Measurements from ENCODE around the gene ANKRD35. TPM values are rescaled to one million over a fixed set of nuclear protein-coding genes. Genes with fewer than 3 reads are reported as not detected.

The ANKRD35 gene
- total RNA-seq, 1 donor from 2014 or later: 0.77 TPM

DNA sequence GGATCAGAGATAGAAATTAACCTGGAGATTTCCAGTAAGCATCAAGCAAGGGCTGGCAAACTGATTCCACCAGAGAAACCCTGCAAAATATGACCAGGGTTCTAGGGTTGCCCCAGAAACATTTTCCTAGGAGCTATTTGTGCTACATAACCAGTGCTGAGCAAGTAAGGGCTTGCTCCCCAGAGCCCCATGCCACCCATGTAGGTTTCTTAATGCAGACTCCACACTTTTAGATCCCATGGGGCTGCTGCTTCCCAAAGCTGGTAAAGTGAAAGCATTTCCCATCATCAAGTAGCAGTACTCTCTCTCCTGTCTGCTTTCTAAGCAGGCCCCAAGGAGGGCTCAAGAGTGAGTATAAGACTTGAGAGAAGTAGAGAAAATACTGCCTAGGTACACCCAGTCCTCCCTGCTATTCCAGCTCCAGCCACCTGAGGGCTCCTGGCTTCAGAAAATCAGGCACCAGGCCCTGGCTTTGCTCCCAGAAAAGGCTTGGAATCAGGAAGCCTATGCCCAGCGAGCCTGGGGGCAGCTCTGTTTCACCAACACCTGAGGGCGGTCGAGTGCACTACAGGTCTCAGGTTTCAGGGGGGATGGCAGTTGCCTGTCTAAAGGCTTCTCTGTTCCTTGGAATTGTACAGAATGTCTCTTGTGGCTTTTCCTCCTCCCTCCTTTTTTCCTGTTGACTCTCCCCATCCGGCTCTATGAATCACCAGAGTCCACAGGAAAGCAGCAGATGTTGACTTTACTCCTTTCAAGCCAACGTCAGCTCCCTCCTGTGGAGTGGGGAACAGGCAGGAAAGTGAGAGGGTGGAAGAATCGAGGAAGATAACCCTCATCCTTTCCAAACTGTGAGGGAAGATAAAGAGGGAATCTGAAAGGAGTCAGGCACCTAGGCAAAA lies 6.2 kb upstream of the ANKRD35 start:
- TF ChIP-seq, protein P1, sequence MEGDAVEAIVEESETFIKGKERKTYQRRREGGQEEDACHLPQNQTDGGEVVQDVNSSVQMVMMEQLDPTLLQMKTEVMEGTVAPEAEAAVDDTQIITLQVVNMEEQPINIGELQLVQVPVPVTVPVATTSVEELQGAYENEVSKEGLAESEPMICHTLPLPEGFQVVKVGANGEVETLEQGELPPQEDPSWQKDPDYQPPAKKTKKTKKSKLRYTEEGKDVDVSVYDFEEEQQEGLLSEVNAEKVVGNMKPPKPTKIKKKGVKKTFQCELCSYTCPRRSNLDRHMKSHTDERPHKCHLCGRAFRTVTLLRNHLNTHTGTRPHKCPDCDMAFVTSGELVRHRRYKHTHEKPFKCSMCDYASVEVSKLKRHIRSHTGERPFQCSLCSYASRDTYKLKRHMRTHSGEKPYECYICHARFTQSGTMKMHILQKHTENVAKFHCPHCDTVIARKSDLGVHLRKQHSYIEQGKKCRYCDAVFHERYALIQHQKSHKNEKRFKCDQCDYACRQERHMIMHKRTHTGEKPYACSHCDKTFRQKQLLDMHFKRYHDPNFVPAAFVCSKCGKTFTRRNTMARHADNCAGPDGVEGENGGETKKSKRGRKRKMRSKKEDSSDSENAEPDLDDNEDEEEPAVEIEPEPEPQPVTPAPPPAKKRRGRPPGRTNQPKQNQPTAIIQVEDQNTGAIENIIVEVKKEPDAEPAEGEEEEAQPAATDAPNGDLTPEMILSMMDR (IDR thresholded peaks at IDR 0.05; ENCODE audit: borderline replicate concordance): peak; percentile 98
- intact Hi-C loops (cut with micrococcal nuclease): loop anchor here (10.0 kb wide), 1 partner anchor 123 kb away; no protein-coding TSS in a partner anchor
- Histone ChIP-seq H3K36me3 (no peaks in the 10 kb centered on the region), H3K4me1 (peaks cover 48% of the 10 kb centered on the region), H3K4me3 (peak overlapping the region; percentile 42), H3K27me3 (ENCODE audit: low read depth) (no peaks in the 10 kb centered on the region), H3K9me3 (replicated peaks) (no peaks in the 10 kb centered on the region), H3K27ac (replicated peaks) (peak overlapping the region; percentile 87)
- peak; percentile 89 for DNase-seq

GRCh38 chr1:145891143-145891542 lies 5.5 kb upstream of the ANKRD35 start:
- Histone ChIP-seq H3K27ac (replicated peaks) (peak overlapping the region; percentile 87), H3K36me3 (no peaks in the 10 kb centered on the region), H3K9me3 (replicated peaks) (no peaks in the 10 kb centered on the region), H3K4me3 (peak overlapping the region; percentile 42), H3K27me3 (ENCODE audit: low read depth) (no peaks in the 10 kb centered on the region), H3K4me1 (peaks cover 53% of the 10 kb centered on the region)
- DNase-seq: no peak
- intact Hi-C loops (cut with micrococcal nuclease): loop anchor here (10.0 kb wide), 1 partner anchor 124 kb away; no protein-coding TSS in a partner anchor
- TF ChIP-seq, protein P1 (IDR thresholded peaks at IDR 0.05; ENCODE audit: borderline replicate concordance): no peak

DNA sequence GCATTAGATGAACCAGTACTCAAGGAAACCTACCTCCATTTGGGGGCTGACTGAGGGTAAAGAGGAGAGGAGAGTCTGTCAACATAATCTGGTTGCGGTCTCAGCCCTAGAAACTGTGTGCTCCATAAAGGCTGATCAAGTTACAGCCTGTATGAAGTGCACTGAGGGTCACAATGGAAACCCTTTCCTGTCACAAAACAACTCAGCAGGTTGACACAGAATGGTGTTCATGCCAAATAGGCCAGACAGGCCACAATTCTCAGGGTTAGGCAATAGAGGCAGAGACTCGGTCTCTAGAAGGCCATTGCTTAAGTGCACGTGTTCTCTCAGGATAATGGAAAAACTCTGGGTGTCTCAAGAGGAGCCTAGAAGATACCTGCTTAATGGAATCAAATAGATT lies 4.1 kb upstream of the ANKRD35 start:
- Histone ChIP-seq H3K27me3 (ENCODE audit: low read depth) (no peaks in the 10 kb centered on the region), H3K4me1 (peaks cover 65% of the 10 kb centered on the region), H3K27ac (replicated peaks) (peak overlapping the region; percentile 87)

GRCh38 chr1:145887631-145888030 lies 2.0 kb upstream of the ANKRD35 start:
- Histone ChIP-seq H3K27ac (replicated peaks) (no peak overlapping the region), H3K27me3 (ENCODE audit: low read depth) (no peaks in the 10 kb centered on the region), H3K4me3 (no peak overlapping the region), H3K9me3 (replicated peaks) (no peaks in the 10 kb centered on the region), H3K36me3 (no peaks in the 10 kb centered on the region), H3K4me1 (peaks cover 58% of the 10 kb centered on the region)
- intact Hi-C loops (cut with micrococcal nuclease): no loop called here
- DNase-seq: no peak
- TF ChIP-seq, protein P1 (IDR thresholded peaks at IDR 0.05; ENCODE audit: borderline replicate concordance): no peak

More for the DNA sequence above, 4.1 kb upstream of the ANKRD35 start:
- no peak overlapping the region for H3K4me3 ChIP-seq
- DNase-seq: no peak
- TF ChIP-seq, protein P1 (IDR thresholded peaks at IDR 0.05; ENCODE audit: borderline replicate concordance): no peak
- H3K9me3 ChIP-seq (replicated peaks): no peaks in the 10 kb centered on the region
- intact Hi-C loops (cut with micrococcal nuclease): loop anchor here (10.0 kb wide), 1 partner anchor 125 kb away; no protein-coding TSS in a partner anchor
- no peaks in the 10 kb centered on the region for H3K36me3 ChIP-seq

DNA sequence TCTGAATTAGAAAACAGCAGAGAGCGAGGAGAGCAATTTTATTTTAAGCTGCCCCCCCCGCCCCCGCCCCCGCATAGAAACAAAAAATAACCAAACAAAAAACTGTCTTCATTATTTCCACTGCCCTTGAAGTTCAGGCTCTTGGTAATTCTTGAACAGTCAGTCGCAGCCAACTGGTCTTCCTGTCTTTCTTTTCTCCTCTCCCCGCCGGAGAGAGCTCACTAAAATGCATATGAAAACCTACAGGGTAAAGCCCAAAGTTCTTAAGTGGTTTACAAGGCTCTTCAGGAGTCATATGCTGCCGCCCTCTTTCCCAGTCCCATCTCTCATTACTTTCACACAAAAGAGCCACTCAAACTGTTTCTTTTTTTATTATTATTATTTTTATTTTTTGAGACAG lies 1.1 kb upstream of the ANKRD35 start:
- H3K36me3 ChIP-seq: no peaks in the 10 kb centered on the region
- H3K27ac ChIP-seq (replicated peaks): peak overlapping the region; percentile 68
- H3K9me3 ChIP-seq (replicated peaks): no peaks in the 10 kb centered on the region
- peak overlapping the region; percentile 85 for H3K4me3 ChIP-seq
- H3K4me1 ChIP-seq: peaks cover 49% of the 10 kb centered on the region
- TF ChIP-seq, protein P1 (IDR thresholded peaks at IDR 0.05; ENCODE audit: borderline replicate concordance): no peak
- no peak for DNase-seq
- intact Hi-C loops (cut with micrococcal nuclease): no loop called here
- H3K27me3 ChIP-seq (ENCODE audit: low read depth): no peaks in the 10 kb centered on the region
